DND-41 (cell line): ENCODE results near the gene IL1RAP.

Experiments
- ATAC-seq: fragments of 200-7000 bp; cut with Tn5 transposase; 3 replicates; pipeline ENCODE4 v1.9.1; 2021; ENCODE audit warnings: low read depth; ENCODE audit not compliant: insufficient read depth
- DNase-seq: peaks from one replicate; pipeline ENCODE4 v3.0.0-alpha.2; 2020
- H2AFZ ChIP-seq: 2 replicates; pipeline ENCODE4 v1.6.0; 2012; ENCODE audit warnings: low read depth, low read length
- H3K27ac ChIP-seq: 2 replicates; pipeline ENCODE4 v1.5.1; 2012; ENCODE audit warnings: low read length, inconsistent platforms
- H3K27me3 ChIP-seq: fragments of 200-600 bp; sonication (generic); 2 replicates; pipeline ENCODE4 v1.6.0; 2012; ENCODE audit warnings: low read length, mild to moderate bottlenecking, inconsistent platforms; ENCODE audit not compliant: insufficient read depth, poor library complexity
- H3K36me3 ChIP-seq: 2 replicates; pipeline ENCODE4 v1.5.1; 2012; ENCODE audit warnings: low read length, inconsistent platforms; ENCODE audit not compliant: insufficient read depth
- H3K4me1 ChIP-seq: 2 replicates; pipeline ENCODE4 v1.5.1; 2012; ENCODE audit warnings: mild to moderate bottlenecking, low read length; ENCODE audit not compliant: insufficient read depth
- H3K4me2 ChIP-seq: 2 replicates; pipeline ENCODE4 v1.6.0; 2012; ENCODE audit warnings: mild to moderate bottlenecking, moderate library complexity, low read length, inconsistent platforms; ENCODE audit not compliant: insufficient read depth
- H3K4me3 ChIP-seq, 2 experiments: fragments of 200-600 bp in 1 of 2; shearing (Covaris generic) in 1 of 2; 2 replicates each; pipeline ENCODE4 v1.5.1; 2012 to 2016; ENCODE audit warnings: inconsistent platforms in 2 of 2, low read length in 2 of 2, mild to moderate bottlenecking in 2 of 2, low read depth in 1 of 2, moderate library complexity in 1 of 2
- H3K79me2 ChIP-seq: 2 replicates; pipeline ENCODE4 v1.6.0; 2012; ENCODE audit warnings: low read length, inconsistent platforms; ENCODE audit not compliant: insufficient read depth
- H3K9ac ChIP-seq: 2 replicates; pipeline ENCODE4 v1.6.0; 2012; ENCODE audit warnings: low read depth, mild to moderate bottlenecking, inconsistent platforms, low read length, moderate library complexity
- H3K9me3 ChIP-seq: 2 replicates; pipeline ENCODE4 v1.5.1; 2012; ENCODE audit warnings: low read length, moderate library complexity, mild to moderate bottlenecking, inconsistent platforms; ENCODE audit not compliant: insufficient read depth, severe bottlenecking
- H4K20me1 ChIP-seq: 2 replicates; pipeline ENCODE4 v1.6.0; 2012; ENCODE audit warnings: low read length; ENCODE audit not compliant: insufficient read depth
- EZH2 ChIP-seq: IDR thresholded peaks from 3 replicates; pipeline ENCODE4 v1.6.1; 2012; ENCODE audit warnings: borderline replicate concordance, low read depth, mild to moderate bottlenecking, moderate library complexity, low read length, inconsistent platforms; ENCODE audit not compliant: severe bottlenecking
- TF ChIP-seq, protein P1 (sequence below): IDR thresholded peaks from 2 replicates; pipeline ENCODE4 v1.5.1; 2012; ENCODE audit warnings: borderline replicate concordance, low read length, moderate library complexity, mild to moderate bottlenecking; ENCODE audit not compliant: poor library complexity, severe bottlenecking; ENCODE audit errors: extremely low read depth

The IL1RAP gene

GRCh38 chr3:190522621-190523222 lies 8.8 kb downstream of the IL1RAP start:
- no peak overlapping the region for H3K4me3 ChIP-seq
- H2AFZ ChIP-seq, result no peak overlapping the region
- peaks cover 26% of the 10 kb centered on the region for H3K4me1 ChIP-seq
- 0 out of 2 replicates have a peak, but pooled peaks cover 4% of the 10 kb centered on the region for H4K20me1 ChIP-seq
- ATAC-seq (no peak), DNase-seq (no peak)
- H3K36me3 ChIP-seq, result peaks cover 9% of the 10 kb centered on the region; the same call in 1 of the 2 replicates
- no peak for TF ChIP-seq EZH2
- TF ChIP-seq, protein P1, sequence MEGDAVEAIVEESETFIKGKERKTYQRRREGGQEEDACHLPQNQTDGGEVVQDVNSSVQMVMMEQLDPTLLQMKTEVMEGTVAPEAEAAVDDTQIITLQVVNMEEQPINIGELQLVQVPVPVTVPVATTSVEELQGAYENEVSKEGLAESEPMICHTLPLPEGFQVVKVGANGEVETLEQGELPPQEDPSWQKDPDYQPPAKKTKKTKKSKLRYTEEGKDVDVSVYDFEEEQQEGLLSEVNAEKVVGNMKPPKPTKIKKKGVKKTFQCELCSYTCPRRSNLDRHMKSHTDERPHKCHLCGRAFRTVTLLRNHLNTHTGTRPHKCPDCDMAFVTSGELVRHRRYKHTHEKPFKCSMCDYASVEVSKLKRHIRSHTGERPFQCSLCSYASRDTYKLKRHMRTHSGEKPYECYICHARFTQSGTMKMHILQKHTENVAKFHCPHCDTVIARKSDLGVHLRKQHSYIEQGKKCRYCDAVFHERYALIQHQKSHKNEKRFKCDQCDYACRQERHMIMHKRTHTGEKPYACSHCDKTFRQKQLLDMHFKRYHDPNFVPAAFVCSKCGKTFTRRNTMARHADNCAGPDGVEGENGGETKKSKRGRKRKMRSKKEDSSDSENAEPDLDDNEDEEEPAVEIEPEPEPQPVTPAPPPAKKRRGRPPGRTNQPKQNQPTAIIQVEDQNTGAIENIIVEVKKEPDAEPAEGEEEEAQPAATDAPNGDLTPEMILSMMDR, result no peak
- peaks cover 75% of the 10 kb centered on the region for H3K79me2 ChIP-seq
- no peak overlapping the region for H3K27ac ChIP-seq
- H3K27me3 ChIP-seq, result no peaks in the 10 kb centered on the region
- no peak overlapping the region for H3K9ac ChIP-seq
- H3K4me2 ChIP-seq, result no peak overlapping the region
- H3K9me3 ChIP-seq, result no peaks in the 10 kb centered on the region

DNA sequence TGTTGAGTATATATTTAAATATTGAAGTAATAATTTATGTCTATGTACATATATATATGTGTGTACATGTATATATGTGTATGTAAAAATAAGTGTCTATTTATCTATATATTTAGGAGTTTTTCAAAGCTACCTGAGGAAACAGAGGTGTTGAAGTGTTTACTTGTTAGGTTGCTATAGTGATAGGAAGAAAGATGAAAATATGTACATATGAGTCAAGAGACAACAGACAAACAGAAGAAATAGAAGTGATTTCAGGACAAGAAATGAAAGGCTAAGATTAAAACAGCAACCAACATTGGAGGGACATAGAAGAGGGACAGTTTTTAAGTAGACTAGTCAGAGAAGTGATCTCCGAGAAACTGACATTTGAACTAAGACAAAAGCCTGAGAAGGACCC lies 11.1 kb downstream of the IL1RAP start:
- H3K36me3 ChIP-seq, result peaks cover 4% of the 10 kb centered on the region
- H3K9me3 ChIP-seq, result no peaks in the 10 kb centered on the region
- H4K20me1 ChIP-seq, result 0 out of 2 replicates have a peak, but pooled peaks cover 4% of the 10 kb centered on the region
- H3K79me2 ChIP-seq, result peaks cover 71% of the 10 kb centered on the region
- H2AFZ ChIP-seq, result no peak overlapping the region
- H3K27ac ChIP-seq, result peak overlapping the region; percentile 45; the same call in 1 of the 2 replicates
- ATAC-seq (no peak), DNase-seq (no peak)
- H3K4me2 ChIP-seq, result no peak overlapping the region
- TF ChIP-seq, protein P1, result no peak
- TF ChIP-seq EZH2, result no peak
- peaks cover 27% of the 10 kb centered on the region for H3K4me1 ChIP-seq
- H3K27me3 ChIP-seq, result no peaks in the 10 kb centered on the region
- H3K9ac ChIP-seq, result no peak overlapping the region
- no peak overlapping the region for H3K4me3 ChIP-seq

GRCh38 chr3:190525634-190526033 lies 11.7 kb downstream of the IL1RAP start:
- peaks cover 70% of the 10 kb centered on the region for H3K79me2 ChIP-seq
- H3K9ac ChIP-seq, result no peak overlapping the region
- DNase-seq (no peak), ATAC-seq (no peak)
- no peak overlapping the region for H3K27ac ChIP-seq
- H4K20me1 ChIP-seq, result 0 out of 2 replicates have a peak, but pooled peaks cover 4% of the 10 kb centered on the region
- H2AFZ ChIP-seq, result no peak overlapping the region
- H3K36me3 ChIP-seq, result peaks cover 4% of the 10 kb centered on the region
- peaks cover 27% of the 10 kb centered on the region for H3K4me1 ChIP-seq
- H3K27me3 ChIP-seq, result no peaks in the 10 kb centered on the region
- no peaks in the 10 kb centered on the region for H3K9me3 ChIP-seq
- no peak overlapping the region for H3K4me2 ChIP-seq
- no peak overlapping the region for H3K4me3 ChIP-seq
- TF ChIP-seq, protein P1, result no peak
- no peak for TF ChIP-seq EZH2
